NCI-H146 treated with DMSO at 0.1 percent for 48 hours (cell line): ENCODE data around the gene TSPAN15.
"Not testable (repeated sequence)": the region's sequence is repeated elsewhere in the genome, so short reads cannot be mapped to it uniquely, and the experiment has no call there.

ENCODE experiments used
- DNase-seq: peaks from one replicate; lab custom pipeline; 2025; ENCODE audit not compliant: unreplicated experiment; lab: John Stamatoyannopoulos, UW

Gene TSPAN15

DNA sequence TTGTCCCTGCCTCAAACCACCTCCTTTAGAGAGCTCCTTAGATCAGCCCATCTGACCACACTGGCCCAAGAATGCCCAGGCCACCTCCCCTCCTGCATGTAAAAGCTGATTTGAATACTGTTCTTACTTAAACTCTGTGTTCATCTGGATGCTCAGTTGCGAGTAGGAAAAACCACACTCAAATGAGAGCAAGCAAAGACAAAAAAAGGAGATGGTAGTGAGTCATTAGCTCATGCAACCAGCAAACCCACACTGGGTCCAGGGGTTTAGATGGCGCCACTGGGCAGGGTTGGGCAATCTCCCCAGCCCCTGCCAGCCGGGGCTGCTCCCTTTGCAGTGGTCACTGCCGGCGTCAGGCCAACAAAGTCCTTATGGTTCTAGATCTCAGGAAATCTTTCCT lies 32.7 kb downstream of the TSPAN15 start:
- no peak for DNase-seq

DNA sequence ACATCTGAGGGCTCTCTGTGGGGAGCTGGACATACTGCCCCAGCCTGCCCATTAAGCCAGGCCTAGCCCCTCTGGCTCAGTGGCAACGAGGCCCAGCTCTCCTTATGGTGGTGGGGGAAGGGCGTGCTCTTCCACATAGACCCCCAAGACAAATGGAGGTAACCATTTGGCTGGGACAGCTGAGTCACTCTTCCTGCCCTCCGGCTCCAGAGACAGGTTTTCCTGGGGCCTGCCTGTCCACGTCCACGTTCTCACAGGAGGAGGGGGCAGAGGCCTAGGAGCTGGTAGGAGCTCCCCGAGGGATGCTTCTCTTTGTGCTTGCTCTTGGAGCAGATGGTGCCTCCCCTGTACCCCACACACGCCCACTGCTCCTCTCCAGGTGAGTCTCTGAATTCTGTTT lies 33.5 kb downstream of the TSPAN15 start:
- DNase-seq, result no peak

DNA sequence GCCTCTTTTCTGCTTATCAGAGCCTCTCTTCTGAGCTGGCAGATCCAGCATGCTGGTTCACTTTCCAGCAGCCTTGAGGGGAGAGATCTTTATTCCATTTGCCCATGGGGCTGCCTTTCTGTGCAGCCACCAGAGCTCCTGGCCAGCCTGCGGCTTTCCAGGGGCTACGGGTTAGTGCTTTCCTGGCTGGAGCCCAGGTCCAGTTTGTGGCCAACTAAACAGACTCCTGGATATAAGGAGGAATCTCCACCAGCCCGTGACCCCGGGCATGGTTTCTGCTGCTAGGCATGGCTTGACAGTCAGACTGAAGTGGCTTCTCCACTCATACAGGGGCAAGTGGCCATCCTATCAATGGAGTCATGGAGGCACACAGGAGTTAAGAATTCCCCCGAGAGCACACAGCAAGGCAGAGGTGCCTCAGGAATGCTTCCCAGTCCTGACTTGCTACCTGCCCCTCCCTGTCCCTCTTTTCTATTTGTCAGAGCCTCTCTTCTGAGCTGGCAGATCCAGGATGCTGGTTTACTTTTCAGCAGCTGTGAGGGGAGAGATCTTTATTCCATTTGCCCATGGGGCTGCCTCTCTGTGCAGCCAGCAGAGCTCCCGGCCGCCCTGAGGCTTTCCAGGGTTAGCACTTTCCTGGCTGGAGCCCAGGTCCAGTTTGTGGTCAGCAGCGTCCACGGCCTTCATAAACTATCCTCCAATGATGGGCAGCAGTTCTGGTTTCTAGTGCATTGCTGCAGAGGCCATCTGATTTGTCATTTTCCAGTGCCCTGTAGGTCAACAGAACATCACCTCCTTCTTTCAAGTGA lies 35.9 kb downstream of the TSPAN15 start:
- DNase-seq, result no peak

DNA sequence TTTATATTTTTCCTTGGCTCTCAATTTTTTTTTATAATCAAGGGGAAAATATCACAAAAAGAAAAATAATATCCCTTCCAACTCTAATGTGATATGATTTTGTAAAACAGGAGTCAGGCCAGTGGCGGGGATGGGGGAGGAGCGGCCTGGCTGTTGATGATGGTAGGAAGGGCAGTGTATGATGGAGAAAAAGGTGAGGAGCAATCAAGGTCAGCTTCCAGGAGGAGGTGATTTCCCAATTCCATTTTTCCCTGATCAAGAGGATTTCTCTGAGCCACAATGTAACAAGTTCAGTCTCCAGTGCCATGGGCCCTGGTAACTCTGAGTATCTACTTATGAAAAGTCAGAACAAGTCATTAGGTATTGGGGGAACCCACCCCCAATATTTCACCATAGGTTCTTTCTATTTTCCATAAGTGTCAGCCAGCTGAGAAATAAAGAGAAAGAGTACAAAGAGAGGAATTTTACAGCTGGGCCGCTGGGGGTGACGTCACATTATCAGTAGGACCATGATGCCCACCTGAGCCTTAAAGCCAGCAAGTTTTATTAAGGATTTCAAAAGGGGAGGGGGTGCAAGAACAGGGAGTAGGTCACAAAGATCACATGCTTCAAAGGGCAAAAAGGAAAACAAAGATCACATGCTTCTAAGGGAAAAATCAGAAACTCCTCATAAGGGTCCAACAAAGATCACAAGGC lies 37.0 kb downstream of the TSPAN15 start:
- DNase-seq, result not testable (repeated sequence)

- not testable (repeated sequence) for DNase-seq
Observed at GRCh38 chr10:69488856-69489255, 37.6 kb downstream of the TSPAN15 start.

GRCh38 chr10:69489506-69490090 lies 38.3 kb downstream of the TSPAN15 start:
- no peak for DNase-seq

GRCh38 chr10:69490876-69491275 lies 39.6 kb downstream of the TSPAN15 start:
- no peak for DNase-seq

DNA sequence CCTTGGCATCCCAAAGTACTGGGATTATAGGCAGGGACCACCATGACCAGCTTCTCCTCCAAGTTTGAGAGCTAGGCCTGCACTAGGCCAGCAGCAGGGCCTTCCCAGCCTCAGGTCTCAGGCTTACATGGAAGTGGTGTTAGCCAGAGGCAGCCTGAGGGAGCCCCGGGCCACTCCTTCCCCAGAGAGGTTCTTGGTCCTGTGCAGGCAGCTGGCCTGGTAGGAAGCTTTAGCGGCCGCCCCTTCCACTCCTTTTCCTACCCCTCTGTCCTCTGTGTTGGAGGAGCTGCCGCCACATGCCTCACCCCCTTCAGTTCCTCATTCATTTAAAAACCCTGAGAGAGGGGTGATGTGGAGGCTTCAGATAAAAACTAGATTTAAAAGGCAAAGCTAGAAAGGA lies 40.3 kb downstream of the TSPAN15 start:
- DNase-seq, result no peak

GRCh38 chr10:69492091-69492745 lies 41.0 kb downstream of the TSPAN15 start:
- no peak for DNase-seq

GRCh38 chr10:69492746-69493462 lies 41.6 kb downstream of the TSPAN15 start:
- no peak for DNase-seq

GRCh38 chr10:69494626-69495558 lies 43.6 kb downstream of the TSPAN15 start:
- DNase-seq, result no peak

GRCh38 chr10:69495666-69496065 lies 44.4 kb downstream of the TSPAN15 start:
- no peak for DNase-seq

- DNase-seq, result no peak
Observed at GRCh38 chr10:69496352-69497230, 45.3 kb downstream of the TSPAN15 start.

GRCh38 chr10:69497231-69497561 lies 45.9 kb downstream of the TSPAN15 start:
- no peak for DNase-seq

DNA sequence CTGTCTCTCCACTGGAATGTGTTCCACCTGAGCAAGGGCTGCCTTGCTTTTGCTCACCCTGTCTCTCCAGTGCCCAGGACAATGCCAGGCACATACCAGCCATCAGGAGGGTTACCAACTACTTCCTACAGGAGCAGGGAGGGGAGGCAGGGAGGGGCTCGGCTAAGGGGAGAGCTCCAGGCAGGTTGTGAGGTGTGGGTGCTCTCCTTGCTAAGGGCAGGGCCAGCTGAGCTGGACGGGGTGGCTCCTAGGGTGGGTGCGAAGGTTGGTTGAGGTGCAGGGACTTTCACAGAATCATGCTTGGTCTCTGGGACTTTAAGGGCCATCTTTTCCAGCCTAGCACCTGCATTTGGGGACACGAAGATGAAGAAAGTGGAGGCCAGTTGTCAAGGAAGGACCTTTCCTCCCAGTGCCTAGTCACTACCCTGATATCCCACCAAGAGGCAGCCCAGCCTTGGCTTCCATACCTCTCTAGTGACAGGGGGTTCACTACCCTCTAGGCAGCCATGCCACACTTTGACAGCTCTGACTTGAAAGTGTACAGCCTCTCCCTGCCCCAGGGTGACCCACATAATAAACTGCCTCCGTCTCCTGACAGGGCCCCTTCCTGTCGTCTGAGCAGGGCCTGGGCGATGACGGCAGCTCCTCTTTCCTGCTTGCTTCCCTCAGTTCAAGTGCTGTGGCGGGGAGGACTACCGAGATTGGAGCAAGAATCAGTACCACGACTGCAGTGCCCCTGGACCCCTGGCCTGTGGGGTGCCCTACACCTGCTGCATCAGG lies 46.5 kb downstream of the TSPAN15 start:
- no peak for DNase-seq

- DNase-seq, result no peak
Observed at GRCh38 chr10:69498711-69499471, 47.6 kb downstream of the TSPAN15 start.
